NCI-H187 (cell line): ENCODE data around the gene GRAMD4.

Source experiments
- DNase-seq, 2 experiments: peaks; one replicate each; lab custom pipeline; 2025; lab: John Stamatoyannopoulos, UW

Gene GRAMD4

DNA sequence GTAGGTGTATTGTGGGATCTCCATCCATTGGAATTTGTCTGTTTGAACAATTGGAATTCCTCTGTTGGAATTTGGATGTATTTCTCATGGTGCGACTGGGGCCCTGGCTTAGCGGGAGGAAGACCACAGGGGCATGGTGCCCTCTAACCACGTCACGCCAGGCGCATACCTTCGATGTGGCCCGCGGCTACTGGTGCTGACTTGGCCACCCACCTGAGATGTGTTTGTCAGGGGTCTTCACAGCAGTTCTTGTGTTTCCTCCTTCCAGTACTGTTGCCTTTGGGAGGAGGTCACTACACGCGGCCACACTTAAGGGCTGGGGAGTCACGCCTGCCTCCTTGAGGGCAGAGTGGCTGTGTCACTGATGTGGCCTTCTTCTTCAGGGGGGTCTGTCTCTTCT lies 36.6 kb upstream of the GRAMD4 start:
- no peak for DNase-seq

GRCh38 chr22:46584081-46584921 lies 35.9 kb upstream of the GRAMD4 start:
- no peak for DNase-seq

GRCh38 chr22:46585340-46586122 lies 34.7 kb upstream of the GRAMD4 start:
- DNase-seq, result no peak

DNA sequence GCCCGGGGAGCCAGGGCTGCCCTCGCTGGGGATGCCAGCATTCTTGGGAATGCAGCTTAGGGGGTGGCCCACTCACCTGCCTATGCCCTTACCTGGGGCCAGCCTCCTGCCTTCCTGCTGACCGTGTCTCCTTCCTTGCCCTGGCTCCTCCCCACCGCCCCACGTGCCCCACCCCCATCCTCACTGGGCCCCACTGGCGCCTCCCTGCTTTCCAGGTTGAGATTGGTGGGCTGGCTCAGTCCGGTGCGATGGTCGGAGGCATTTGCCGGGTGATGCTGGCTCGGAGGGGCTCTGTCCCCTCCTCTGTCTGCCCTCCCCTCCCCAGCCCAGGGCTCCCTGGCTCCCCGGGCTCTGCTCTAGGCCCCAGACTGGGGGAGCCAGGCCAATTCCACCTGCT lies 34.1 kb upstream of the GRAMD4 start:
- DNase-seq, result no peak

GRCh38 chr22:46586531-46587011 lies 33.6 kb upstream of the GRAMD4 start:
- no peak for DNase-seq

DNA sequence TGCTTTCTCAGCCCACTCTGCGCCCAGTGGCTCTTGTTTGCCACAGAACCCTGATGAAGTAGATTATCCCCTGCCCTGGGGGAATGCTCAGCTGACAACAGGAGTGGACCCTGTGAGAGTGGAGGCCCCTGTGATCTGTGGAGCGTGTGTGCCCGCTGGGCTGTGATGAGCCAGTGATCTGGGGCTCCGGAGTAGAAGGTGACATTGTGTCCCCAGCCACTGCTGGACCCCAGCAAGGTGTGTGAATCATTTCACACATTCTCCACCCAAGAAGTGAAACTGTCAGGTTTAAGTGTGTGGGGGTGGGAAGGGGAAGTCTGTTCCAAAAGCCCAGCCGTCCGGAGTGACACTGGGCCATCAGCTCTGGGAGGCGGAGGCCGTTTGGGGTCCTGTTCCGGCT lies 33.1 kb upstream of the GRAMD4 start:
- DNase-seq, result no peak

DNA sequence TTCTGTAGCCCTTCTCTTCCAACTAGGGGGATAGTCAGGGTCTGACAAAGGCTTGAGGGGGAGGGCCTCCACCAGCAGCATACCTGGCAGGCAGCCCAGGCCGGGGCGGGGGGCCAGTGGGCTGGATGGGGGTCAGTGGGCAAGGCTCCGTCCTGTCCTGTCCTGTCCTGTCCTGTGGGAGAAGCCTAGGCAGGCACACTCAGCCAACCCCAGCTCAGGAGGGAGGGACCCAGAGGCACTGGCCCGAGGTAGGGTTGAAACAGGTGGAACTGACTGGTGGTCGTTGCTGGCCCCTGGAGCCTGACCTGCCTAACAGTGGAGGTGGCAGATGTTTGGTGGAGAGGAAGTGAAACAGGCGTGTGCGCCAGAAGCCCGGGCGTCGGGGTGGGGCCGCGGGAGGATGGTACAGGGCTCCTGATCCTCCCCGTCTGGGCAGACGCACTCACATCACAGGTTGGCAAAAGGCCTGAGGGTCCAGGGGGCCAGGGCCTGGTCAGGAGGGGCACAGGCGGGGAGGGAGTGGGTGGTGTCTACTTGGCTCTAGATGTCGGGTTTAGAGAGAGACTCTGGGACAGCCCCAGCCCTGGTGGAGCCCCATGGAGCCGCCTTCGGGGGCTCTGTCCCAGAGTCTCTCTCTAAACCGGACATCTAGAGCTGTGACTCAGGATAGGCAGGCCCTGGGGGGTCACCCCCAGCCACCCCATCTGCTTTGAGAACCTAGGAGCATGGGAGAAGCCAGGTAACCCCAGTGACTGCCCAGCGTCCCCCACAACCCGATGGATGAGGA lies 32.5 kb upstream of the GRAMD4 start:
- DNase-seq, result no peak

DNA sequence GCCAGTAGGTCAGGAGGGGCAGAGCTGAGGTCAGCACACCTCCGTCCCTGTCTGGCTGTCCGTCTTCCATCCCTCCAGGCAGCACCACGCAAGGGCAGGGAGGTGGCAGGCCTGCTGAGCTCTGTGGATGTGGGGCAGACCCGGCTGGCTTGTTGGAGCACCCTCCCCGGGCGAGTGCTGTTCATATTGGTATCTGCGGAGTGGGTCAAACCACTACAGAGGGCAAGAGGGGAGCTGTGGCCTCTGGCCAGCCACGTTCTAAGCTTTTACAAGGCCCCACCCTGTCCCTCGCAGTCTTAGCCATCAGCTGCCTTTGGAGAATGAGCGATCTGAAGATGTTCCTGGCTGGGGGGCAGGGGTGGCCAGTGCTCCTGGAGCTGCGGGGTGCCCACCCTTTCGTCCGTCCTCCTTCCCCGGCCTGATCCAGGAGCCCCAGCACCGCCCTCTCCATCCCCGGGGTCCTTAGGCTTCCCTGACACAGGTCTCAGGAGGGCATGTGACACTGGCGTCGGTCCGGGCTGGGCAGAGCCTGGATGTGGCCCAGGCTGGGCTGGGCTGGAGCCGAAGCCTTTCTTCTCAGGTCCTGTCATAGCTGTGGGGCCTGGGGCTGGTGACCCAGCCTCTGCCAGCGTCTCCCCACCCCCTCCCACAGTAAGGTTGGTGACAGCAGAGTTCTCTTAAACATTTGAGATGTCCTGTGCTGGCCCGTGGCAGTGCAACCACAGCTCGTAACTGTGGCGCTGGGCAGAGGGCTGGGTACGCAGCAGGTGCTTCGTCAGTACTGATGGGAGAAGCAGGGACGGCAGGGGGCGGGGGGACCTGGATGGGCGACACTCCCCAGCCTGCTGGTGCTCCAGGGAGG lies 31.7 kb upstream of the GRAMD4 start:
- no peak for DNase-seq

DNA sequence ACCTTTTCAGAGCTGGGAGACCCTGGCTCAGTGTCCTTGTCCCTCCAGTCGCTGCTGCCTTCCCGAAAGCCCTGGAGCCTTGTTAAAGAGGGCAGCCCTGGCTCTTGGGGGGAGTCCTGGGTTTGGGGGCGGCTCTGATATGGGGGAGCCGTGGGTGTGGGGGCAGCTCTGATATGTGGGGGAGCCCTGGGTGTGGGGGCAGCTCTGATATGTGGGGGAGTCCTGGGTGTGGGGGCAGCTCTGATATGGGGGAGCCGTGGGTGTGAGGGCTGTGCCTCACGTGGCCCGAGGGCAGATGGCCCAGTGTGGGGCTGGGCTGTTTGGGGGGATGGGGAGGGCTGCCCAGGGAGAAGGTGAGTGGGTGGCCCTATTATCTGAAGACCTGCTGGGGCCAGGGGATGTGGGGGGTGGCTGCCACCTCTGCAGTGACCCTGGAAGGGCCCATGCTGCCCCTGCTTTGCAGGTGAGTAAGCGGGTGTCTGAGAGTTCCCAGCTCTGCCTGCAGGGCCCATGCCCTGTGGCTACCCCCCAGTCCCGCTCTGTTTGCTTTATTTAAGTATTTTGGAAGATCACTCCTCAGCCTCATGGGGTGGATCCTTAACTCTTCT lies 30.9 kb upstream of the GRAMD4 start:
- no peak for DNase-seq

- no peak for DNase-seq
Observed at GRCh38 chr22:46589871-46590271, 30.3 kb upstream of the GRAMD4 start.

- no peak for DNase-seq
Observed at GRCh38 chr22:46590334-46590733, 29.9 kb upstream of the GRAMD4 start.

- no peak for DNase-seq
Observed at GRCh38 chr22:46591930-46592329, 28.3 kb upstream of the GRAMD4 start.

GRCh38 chr22:46592390-46592872 lies 27.8 kb upstream of the GRAMD4 start:
- no peak for DNase-seq

GRCh38 chr22:46593211-46593681 lies 26.9 kb upstream of the GRAMD4 start:
- no peak for DNase-seq

DNA sequence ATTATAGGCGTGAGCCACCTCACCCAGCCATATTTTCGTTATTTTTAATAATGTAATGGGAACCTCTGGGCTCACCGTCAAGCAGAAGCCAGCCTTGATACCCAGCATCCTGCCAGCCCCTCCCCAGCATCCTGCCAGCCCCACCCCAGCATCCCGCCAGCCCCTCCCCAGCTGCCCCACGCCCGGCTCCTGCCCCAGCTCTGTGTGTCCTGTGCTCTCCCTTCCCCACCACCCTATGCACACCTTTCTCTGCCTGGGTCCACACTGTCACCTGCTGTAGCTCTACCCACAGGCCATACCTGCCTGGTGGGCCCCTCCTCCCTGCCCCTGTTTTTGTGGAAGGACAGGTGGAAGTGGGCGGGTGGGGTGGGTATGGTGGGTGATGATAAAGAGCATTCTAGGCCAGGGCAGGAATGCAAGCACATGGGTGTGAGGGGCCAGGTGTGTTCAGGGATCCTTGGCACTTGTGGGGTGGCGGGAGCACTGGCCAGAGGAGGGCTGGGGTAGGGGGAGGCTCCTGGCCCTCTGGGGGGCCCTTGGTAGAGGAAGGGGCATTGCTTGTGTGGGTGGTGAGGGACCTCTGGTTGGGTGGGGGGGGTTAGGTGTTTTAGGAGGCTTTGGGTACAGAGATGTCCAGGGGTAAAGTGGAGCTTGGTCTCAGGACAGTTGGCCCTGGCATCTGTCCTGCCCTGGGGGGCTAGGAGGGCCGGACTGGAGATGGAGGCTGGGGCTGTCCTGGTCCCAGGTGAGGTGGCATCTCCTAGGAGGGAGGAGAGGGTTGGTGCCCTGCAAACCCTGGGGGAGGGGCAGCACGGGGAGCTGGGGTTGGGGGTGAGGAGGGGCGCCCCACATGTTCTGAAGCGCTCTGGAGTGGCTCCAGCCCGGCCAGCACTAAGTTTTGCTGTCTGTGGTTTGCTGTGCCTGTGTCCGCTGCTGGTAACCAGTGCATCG lies 25.9 kb upstream of the GRAMD4 start:
- DNase-seq, result no peak

DNA sequence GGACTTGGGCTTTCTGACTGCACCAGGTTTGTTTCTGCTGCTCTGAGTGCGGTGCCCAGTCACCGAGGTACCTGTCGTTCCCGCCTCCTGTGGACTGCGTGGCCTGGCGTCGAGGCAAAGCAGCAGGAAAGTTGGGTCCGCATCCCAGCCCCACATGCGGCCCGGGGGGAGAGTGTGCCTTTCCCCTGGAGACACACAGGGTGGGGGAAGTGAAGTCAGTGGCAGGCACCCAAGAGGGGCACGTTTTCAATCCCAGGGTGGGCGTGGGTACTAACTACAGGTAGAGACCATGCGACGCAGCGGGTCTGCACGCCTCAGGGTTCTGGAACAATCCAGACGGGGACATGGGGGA lies 25.3 kb upstream of the GRAMD4 start:
- DNase-seq, result no peak

DNA sequence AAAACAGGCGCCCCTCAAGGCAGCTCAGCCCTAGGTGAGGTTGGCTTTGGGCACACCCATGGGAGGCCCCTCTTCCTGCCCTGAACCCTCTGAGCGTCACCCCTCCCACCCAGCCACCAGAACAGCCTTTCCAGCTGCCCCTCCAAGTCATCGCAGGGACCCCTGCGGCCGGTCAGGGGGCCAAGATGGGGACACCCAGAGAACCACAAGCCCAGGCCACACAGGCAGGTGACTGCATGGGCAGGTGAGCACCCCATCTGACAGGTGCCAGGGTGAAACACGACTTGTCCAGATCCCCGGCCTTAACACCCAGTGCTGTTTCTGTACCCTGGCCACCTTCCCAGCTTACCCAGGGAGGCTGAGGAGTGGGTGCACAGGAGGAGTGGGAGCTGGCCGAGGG lies 24.6 kb upstream of the GRAMD4 start:
- no peak for DNase-seq

GRCh38 chr22:46596032-46596441 lies 24.1 kb upstream of the GRAMD4 start:
- DNase-seq, result no peak

DNA sequence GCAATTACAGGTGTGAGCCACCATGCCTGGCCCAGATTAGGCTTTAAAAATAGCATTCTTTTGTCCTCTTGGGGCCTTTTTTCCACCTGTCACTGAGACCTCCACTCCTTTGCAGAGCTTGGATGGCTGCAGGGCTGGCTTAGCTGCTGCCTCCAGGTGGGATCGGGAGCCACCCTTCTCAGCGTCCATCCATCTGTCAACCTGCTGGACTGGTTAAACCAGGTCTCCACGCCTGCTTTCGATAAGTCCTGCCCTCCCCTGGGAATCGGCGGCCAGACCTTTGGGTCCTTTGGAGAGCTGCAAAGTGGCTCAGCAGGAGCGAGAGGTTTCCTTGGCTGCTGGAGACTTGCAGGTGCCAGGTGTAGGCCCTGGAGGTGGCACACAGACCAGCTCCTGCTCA lies 23.4 kb upstream of the GRAMD4 start:
- DNase-seq, result no peak

- no peak for DNase-seq
Observed at GRCh38 chr22:46598224-46598623, 22.0 kb upstream of the GRAMD4 start.
